GM23248 (cell line): ENCODE results near the gene KRT3.

Experiments
- EZH2 ChIP-seq: fragments of 200-600 bp; sonication (generic); IDR thresholded peaks from 2 replicates; pipeline ENCODE4 v1.6.1; 2018; ENCODE audit warnings: antibody characterized with exemption, mild to moderate bottlenecking; ENCODE audit not compliant: insufficient read depth, poor library complexity, severe bottlenecking
- EZH2phosphoT487 ChIP-seq: fragments of 200-600 bp; sonication (generic); IDR thresholded peaks from 2 replicates; pipeline ENCODE4 v1.6.1; 2018; ENCODE audit warnings: antibody characterized with exemption, moderate library complexity, mild to moderate bottlenecking, low read depth; ENCODE audit not compliant: insufficient read depth

- TF ChIP-seq EZH2 (no peak), EZH2phosphoT487 (no peak)
Observed at GRCh38 chr12:52814710-52815155, 18.8 kb upstream of the KRT3 start.
